H1 (cell line): ENCODE measurements around the gene SRF. TPM values are rescaled to one million over a fixed set of nuclear protein-coding genes. Genes with fewer than 3 reads are reported as not detected.

Experiments
- CTCF ChIA-PET: fragments of 300-600 bp; sonication (Branson Sonifier 250); formaldehyde crosslinking; loops from one replicate; lab custom pipeline; 2021; ENCODE audit not compliant: partially characterized antibody; lab: Charles Lee
- POLR2A ChIA-PET: fragments of 300-600 bp; sonication (Branson Sonifier 250); formaldehyde crosslinking; loops from one replicate; lab custom pipeline; 2021; ENCODE audit warnings: inconsistent platforms; ENCODE audit not compliant: partially characterized antibody; lab: Charles Lee
- DNase-seq, 2 experiments: peaks; one replicate each; pipeline versions ENCODE4 v3.0.0 to v3.0.0-alpha.2; 2010 to 2022; ENCODE audit warnings: low spot score in 2 of 2, low read depth in 1 of 2, mixed read lengths in 1 of 2
- FAIRE-seq: peaks from 2 replicates; lab custom pipeline; 2011; peaks lifted over from hg19 to GRCh38; lab: Jason Lieb, UNC
- H2AFZ ChIP-seq: 2 replicates; pipeline ENCODE4 v1.8.1; 2012; ENCODE audit warnings: low read length, inconsistent platforms
- H2AK5ac ChIP-seq: 2 replicates; pipeline ENCODE4 v1.6.1; 2013; ENCODE audit warnings: low read depth, low read length
- H2BK120ac ChIP-seq: replicated peaks from 2 replicates; pipeline ENCODE3; 2013; ENCODE audit warnings: low read depth, low read length, inconsistent platforms
- H2BK12ac ChIP-seq: 2 replicates; pipeline ENCODE4 v1.6.1; 2013; ENCODE audit warnings: low read depth, low read length
- H2BK15ac ChIP-seq: 2 replicates; pipeline ENCODE4 v1.6.1; 2013; ENCODE audit warnings: low read length
- H2BK20ac ChIP-seq: 2 replicates; pipeline ENCODE4 v1.6.1; 2013; ENCODE audit warnings: low read length
- H2BK5ac ChIP-seq: 2 replicates; pipeline ENCODE4 v1.6.1; 2013; ENCODE audit warnings: low read depth, low read length
- H3K14ac ChIP-seq: 2 replicates; pipeline ENCODE4 v1.6.1; 2013; ENCODE audit warnings: inconsistent platforms; ENCODE audit not compliant: insufficient read length
- H3K18ac ChIP-seq: 2 replicates; pipeline ENCODE4 v1.6.1; 2013; ENCODE audit warnings: low read length; ENCODE audit errors: extremely low read depth
- H3K23ac ChIP-seq: 2 replicates; pipeline ENCODE4 v1.6.1; 2013; ENCODE audit warnings: inconsistent platforms; ENCODE audit not compliant: insufficient read length
- H3K23me2 ChIP-seq: 2 replicates; pipeline ENCODE4 v1.6.1; 2013; ENCODE audit warnings: low read depth, low read length
- H3K27ac ChIP-seq: 2 replicates; pipeline ENCODE4 v1.6.1; 2011; ENCODE audit warnings: low read depth, low read length, inconsistent platforms
- H3K27me3 ChIP-seq, 4 experiments: replicated peaks in 1 of 4; 1 replicate in 1 of 4; 2 replicates in 3 of 4; pipeline versions ENCODE4 v1.6.1 to v1.8.1; 2011 to 2013; ENCODE audit warnings: low read length in 3 of 4, mild to moderate bottlenecking in 3 of 4, inconsistent platforms in 2 of 4, mixed read lengths in 2 of 4, moderate library complexity in 1 of 4; ENCODE audit not compliant: control insufficient read depth in 3 of 4, insufficient read depth in 3 of 4; ENCODE audit errors: extremely low read depth in 1 of 4
- H3K36me3 ChIP-seq, 4 experiments: 2 replicates each; pipeline versions ENCODE4 v1.6.1 to v1.8.1; 2011 to 2013; ENCODE audit warnings: mild to moderate bottlenecking in 4 of 4, low read length in 3 of 4, moderate library complexity in 2 of 4, control low read depth in 1 of 4, inconsistent platforms in 1 of 4; ENCODE audit not compliant: insufficient read depth in 4 of 4, control insufficient read depth in 2 of 4
- H3K4ac ChIP-seq: replicated peaks from 2 replicates; pipeline ENCODE3; 2013; ENCODE audit warnings: low read length, low read depth, mixed read lengths, inconsistent platforms; ENCODE audit not compliant: insufficient read length
- H3K4me1 ChIP-seq, 4 experiments: replicated peaks in 1 of 4; 1 replicate in 1 of 4; 2 replicates in 3 of 4; pipeline versions ENCODE4 v1.6.1 to v1.8.1; 2011 to 2013; ENCODE audit warnings: low read length in 3 of 4, inconsistent platforms in 2 of 4, mixed read lengths in 1 of 4; ENCODE audit not compliant: insufficient read depth in 4 of 4, control insufficient read depth in 3 of 4
- H3K4me2 ChIP-seq, 2 experiments: 2 replicates each; pipeline versions ENCODE4 v1.6.1 to v1.8.1; 2011 to 2013; ENCODE audit warnings: low read depth in 2 of 2, low read length in 2 of 2, control low read depth in 1 of 2, inconsistent platforms in 1 of 2, mild to moderate bottlenecking in 1 of 2; ENCODE audit not compliant: insufficient read depth in 1 of 2
- H3K4me3 ChIP-seq, 4 experiments: fragments of 200-600, 300-600 bp in 1 of 4; sonication (generic), shearing (Covaris generic), sonication (Bioruptor Twin) in 1 of 4; 2 replicates each; pipeline versions ENCODE4 v1.5.1 to v1.8.1; 2011 to 2016; ENCODE audit warnings: low read length in 4 of 4, low read depth in 3 of 4, control low read depth in 2 of 4, inconsistent platforms in 2 of 4, mild to moderate bottlenecking in 2 of 4, mixed read lengths in 1 of 4, moderate library complexity in 1 of 4; ENCODE audit not compliant: insufficient read depth in 2 of 4; ENCODE audit errors: extremely low read depth in 1 of 4
- H3K56ac ChIP-seq: replicated peaks from 2 replicates; pipeline ENCODE3; 2013; ENCODE audit warnings: low read depth, mild to moderate bottlenecking, mixed read lengths, low read length, inconsistent platforms; ENCODE audit not compliant: insufficient read length
- H3K79me1 ChIP-seq: 2 replicates; pipeline ENCODE4 v1.6.1; 2013; ENCODE audit warnings: low read depth, low read length, control low read depth
- H3K79me2 ChIP-seq, 2 experiments: 2 replicates each; pipeline versions ENCODE4 v1.6.1 to v1.8.1; 2012 to 2013; ENCODE audit warnings: low read length in 2 of 2, mild to moderate bottlenecking in 2 of 2, inconsistent platforms in 1 of 2; ENCODE audit not compliant: insufficient read depth in 2 of 2, control insufficient read depth in 1 of 2
- H3K9ac ChIP-seq, 4 experiments: replicated peaks in 1 of 4; 1 replicate in 1 of 4; 2 replicates in 3 of 4; pipeline versions ENCODE4 v1.6.1 to v1.8.1; 2011 to 2013; ENCODE audit warnings: low read depth in 3 of 4, low read length in 3 of 4, control low read depth in 2 of 4, mild to moderate bottlenecking in 2 of 4, moderate library complexity in 2 of 4, inconsistent platforms in 1 of 4; ENCODE audit errors: extremely low read depth in 1 of 4
- H3K9me3 ChIP-seq, 2 experiments: 2 replicates each; pipeline versions ENCODE4 v1.6.1 to v1.8.1; 2012 to 2013; ENCODE audit warnings: mild to moderate bottlenecking in 2 of 2, moderate library complexity in 2 of 2, control low read depth in 1 of 2, inconsistent platforms in 1 of 2, low read depth in 1 of 2, low read length in 1 of 2, mixed read lengths in 1 of 2; ENCODE audit not compliant: insufficient read depth in 2 of 2
- H4K20me1 ChIP-seq, 2 experiments: replicated peaks in 1 of 2; 2 replicates each; pipeline versions ENCODE3 to v1.8.1; 2011 to 2013; ENCODE audit warnings: inconsistent platforms in 2 of 2, low read length in 2 of 2, mild to moderate bottlenecking in 1 of 2; ENCODE audit not compliant: insufficient read depth in 2 of 2, control insufficient read depth in 1 of 2
- H4K5ac ChIP-seq: 2 replicates; pipeline ENCODE4 v1.6.1; 2013; ENCODE audit warnings: low read length, low read depth, mixed read lengths, inconsistent platforms; ENCODE audit not compliant: insufficient read length
- H4K8ac ChIP-seq: 2 replicates; pipeline ENCODE4 v1.8.0; 2013; ENCODE audit warnings: mild to moderate bottlenecking, moderate library complexity, low read length, inconsistent platforms; ENCODE audit not compliant: insufficient read depth; ENCODE audit errors: extremely low read depth
- H4K91ac ChIP-seq: replicated peaks from 2 replicates; pipeline ENCODE3; 2013; ENCODE audit warnings: low read length, mixed read lengths, inconsistent platforms; ENCODE audit not compliant: insufficient read length
- KDM4A ChIP-seq: IDR thresholded peaks from one replicate; pipeline ENCODE4 v1.7.1; 2012; ENCODE audit warnings: low read depth, mild to moderate bottlenecking, moderate library complexity, low read length, inconsistent platforms; ENCODE audit not compliant: severe bottlenecking
- polyA plus RNA-seq, 7 experiments: library from polyadenylated mRNA; depleted of rRNA in 3 of 7; stranded (reverse) in 5 of 7; unstranded in 2 of 7; fragments of >200 nt in 5 of 7; fragments of 200-250 nt in 2 of 7; gene quantifications; 1 replicate in 5 of 7; 2 replicates in 1 of 7; 4 replicates in 1 of 7; pipeline versions ENCODE4 v1.2.1 to v1.2.3, GENCODE V29; 2011 to 2013; ENCODE audit warnings: missing spikeins in 2 of 7, mixed read lengths in 2 of 7
- total RNA-seq: library from RNA; stranded (reverse); fragmentation: NEBNext Ultra II Directional; extraction: Animal tissue kit (Norgen Biotek cat#: 25700); gene quantifications from 2 replicates; pipeline ENCODE4 v1.2.1, GENCODE V29; 2021

The SRF gene
- total and polyA plus RNA-seq, 2 of the 8 experiments (the other 6 are each of a cell fraction or from before 2014, with no cell fraction given): 49.0 to 69.5 TPM

GRCh38 chr6:43163899-43164298, 7.2 kb upstream of the SRF start:
- peaks cover 0 to 11% (median 4%) of the 10 kb centered on the region in 4 experiments; a peak in 2 of 8 replicates for H3K36me3 ChIP-seq
- no peak overlapping the region for H3K4me3 ChIP-seq
- no peaks in the 10 kb centered on the region for H3K79me1 ChIP-seq
- H2BK15ac ChIP-seq: no peak overlapping the region
- no peak overlapping the region for H2BK12ac ChIP-seq
- H3K4ac ChIP-seq: no peak overlapping the region
- no peak overlapping the region for H2BK20ac ChIP-seq
- H3K27me3 ChIP-seq: no peaks in the 10 kb centered on the region
- ChIA-PET POLR2A (interaction anchor here (0.6 kb wide), 1 partner anchor 363 kb away, joined by 3 read pairs; no protein-coding TSS in a partner anchor), CTCF (interaction anchor here (0.6 to 2.3 kb wide), 3 partner anchors 18 to 239 kb away, joined by 3 to 6 read pairs (median 4); no protein-coding TSS in a partner anchor)
- peaks cover 0 to 3% of the 10 kb centered on the region in 2 experiments for H4K20me1 ChIP-seq
- H3K4me1 ChIP-seq: no peaks in the 10 kb centered on the region
- FAIRE-seq (no peak), DNase-seq (no peak)
- H2BK120ac ChIP-seq: no peak overlapping the region
- no peaks in the 10 kb centered on the region for H3K79me2 ChIP-seq
- H3K18ac ChIP-seq: no peak overlapping the region
- H3K9me3 ChIP-seq: no peaks in the 10 kb centered on the region
- no peak overlapping the region for H4K91ac ChIP-seq
- H2AK5ac ChIP-seq: no peak overlapping the region
- TF ChIP-seq KDM4A: no peak
- H3K9ac ChIP-seq: no peak overlapping the region
- H3K23ac ChIP-seq: no peak overlapping the region
- no peak overlapping the region for H3K14ac ChIP-seq
- H2AFZ ChIP-seq: no peak overlapping the region
- no peaks in the 10 kb centered on the region for H3K23me2 ChIP-seq
- no peak overlapping the region for H4K8ac ChIP-seq
- H3K4me2 ChIP-seq: no peak overlapping the region
- H3K56ac ChIP-seq: no peak overlapping the region
- no peak overlapping the region for H3K27ac ChIP-seq
- H4K5ac ChIP-seq: no peak overlapping the region
- H2BK5ac ChIP-seq: no peak overlapping the region
